Suprapubic skin (tissue), 4 donors: ENCODE data around the gene APCDD1. TPM values are rescaled to one million over a fixed set of nuclear protein-coding genes. Genes with fewer than 3 reads are reported as not detected.
A peak's percentile ranks its signal among the peaks of the same experiment; 100 is the strongest.

Source experiments
- DNase-seq, 2 donors: peaks; one replicate each; pipeline ENCODE4 v3.0.0-alpha.2; 2019; ENCODE audit warnings: low spot score in 2 of 2
- H3K27ac ChIP-seq: fragments of 200-600 bp; sonication (generic); one replicate; pipeline ENCODE4 v1.5.1; 2019
- H3K27me3 ChIP-seq: fragments of 200-600 bp; sonication (generic); one replicate; pipeline ENCODE4 v1.5.1; 2019
- H3K36me3 ChIP-seq: fragments of 200-600 bp; sonication (generic); one replicate; pipeline ENCODE4 v1.5.1; 2019
- H3K4me1 ChIP-seq: fragments of 200-600 bp; sonication (generic); one replicate; pipeline ENCODE4 v1.5.1; 2019
- H3K4me3 ChIP-seq: fragments of 200-600 bp; sonication (generic); one replicate; pipeline ENCODE4 v1.5.1; 2019; ENCODE audit warnings: mild to moderate bottlenecking
- H3K9me3 ChIP-seq: fragments of 200-600 bp; sonication (generic); one replicate; pipeline ENCODE4 v1.5.1; 2019
- CTCF ChIP-seq, 2 donors: fragments of 200-600 bp in 1 of 2; fragments of 450-650 bp in 1 of 2; sonication (generic) in 1 of 2; IDR thresholded peaks; one replicate each; pipeline ENCODE4 v1.5.1; 2016 to 2019; ENCODE audit warnings: antibody characterized with exemption in 2 of 2, mild to moderate bottlenecking in 1 of 2, moderate library complexity in 1 of 2
- EP300 ChIP-seq: sonication (generic); formaldehyde crosslinking; IDR thresholded peaks from one replicate; pipeline ENCODE4 v1.6.1; 2017; ENCODE audit warnings: antibody characterized with exemption
- POLR2A ChIP-seq, 2 donors: fragments of 450-650 bp; IDR thresholded peaks; one replicate each; pipeline ENCODE4 v1.6.1; 2017; ENCODE audit warnings: antibody characterized with exemption in 2 of 2, mild to moderate bottlenecking in 2 of 2, moderate library complexity in 2 of 2
- POLR2AphosphoS5 ChIP-seq, 3 donors: sonication (generic); formaldehyde crosslinking; IDR thresholded peaks; one replicate each; pipeline ENCODE4 v1.6.1; 2017; ENCODE audit warnings: antibody characterized with exemption in 3 of 3
- WGBS: methylation state at CpG from one replicate; pipeline ENCODE4 v1.1.5; 2018; 5-methylcytosine and 5-hydroxymethylcytosine counted together
- total RNA-seq, 4 donors: library from RNA; depleted of rRNA; stranded (reverse); fragments of >200 nt; gene quantifications; one replicate each; pipeline ENCODE4 v1.1.0, GENCODE V29; 2016

APCDD1 gene
- total RNA-seq: 100 to 1,000 TPM; 110 to 308 (median 140) TPM

- TF ChIP-seq POLR2AphosphoS5 (IDR thresholded peaks at IDR 0.05): peak in 2 of 3 donors; percentile 6 to 12
- TF ChIP-seq EP300: no peak
- peak in 1 of 2 donors; percentile 71 for TF ChIP-seq POLR2A (IDR thresholded peaks at IDR 0.05)
- TF ChIP-seq CTCF (IDR thresholded peaks at IDR 0.05): no peak
- H3K9me3 ChIP-seq: no peaks in the 10 kb centered on the region
- no peaks in the 10 kb centered on the region for H3K27me3 ChIP-seq
- H3K27ac ChIP-seq: peak within 1 kb of the TSS; percentile 99
- H3K36me3 ChIP-seq: no peaks in the 10 kb centered on the region
- DNase-seq: peak; percentile 86 to 89
- peaks cover 61% of the 10 kb centered on the region for H3K4me1 ChIP-seq
- peak within 1 kb of the TSS; percentile 91 for H3K4me3 ChIP-seq
- 7% methylated on average over 38 of the region's 64 CpGs for WGBS
Measured at GRCh38 chr18:10453806-10454680, at the start of gene APCDD1. APCDD1 (plus strand) TSS chr18:10454635; CDS start chr18:10454982, 347 bp downstream.

GRCh38 chr18:10405014-10405493 lies 49.4 kb upstream of the APCDD1 start:
- no peak for DNase-seq
- Histone ChIP-seq H3K4me1 (peaks cover 36% of the 10 kb centered on the region), H3K9me3 (no peaks in the 10 kb centered on the region), H3K4me3 (peak overlapping the region; percentile 25), H3K36me3 (no peaks in the 10 kb centered on the region), H3K27me3 (no peaks in the 10 kb centered on the region), H3K27ac (peak overlapping the region; percentile 66)
- WGBS: 34% methylated on average over 10 of the region's 10 CpGs
- no peak for TF ChIP-seq EP300
- TF ChIP-seq POLR2A (IDR thresholded peaks at IDR 0.05): no peak
- no peak for TF ChIP-seq CTCF (IDR thresholded peaks at IDR 0.05)
- no peak for TF ChIP-seq POLR2AphosphoS5 (IDR thresholded peaks at IDR 0.05)

- no peak for TF ChIP-seq EP300
- TF ChIP-seq CTCF (IDR thresholded peaks at IDR 0.05): no peak
- TF ChIP-seq POLR2A (IDR thresholded peaks at IDR 0.05): no peak
- TF ChIP-seq POLR2AphosphoS5 (IDR thresholded peaks at IDR 0.05): no peak
- H3K27ac ChIP-seq: peak overlapping the region; percentile 66
- WGBS: 52% methylated on average over 11 of the region's 16 CpGs
- H3K36me3 ChIP-seq: no peaks in the 10 kb centered on the region
- H3K4me1 ChIP-seq: peaks cover 37% of the 10 kb centered on the region
- no peak for DNase-seq
- H3K9me3 ChIP-seq: no peaks in the 10 kb centered on the region
- peak overlapping the region; percentile 25 for H3K4me3 ChIP-seq
- no peaks in the 10 kb centered on the region for H3K27me3 ChIP-seq
Measured at GRCh38 chr18:10405816-10406663, 48.4 kb upstream of the APCDD1 start.

GRCh38 chr18:10408131-10408530 lies 46.3 kb upstream of the APCDD1 start:
- WGBS: 60% methylated on average over 7 of the region's 7 CpGs
- DNase-seq: no peak
- peaks cover 44% of the 10 kb centered on the region for H3K4me1 ChIP-seq
- no peak for TF ChIP-seq EP300
- no peak for TF ChIP-seq POLR2AphosphoS5 (IDR thresholded peaks at IDR 0.05)
- no peak for TF ChIP-seq CTCF (IDR thresholded peaks at IDR 0.05)
- no peak for TF ChIP-seq POLR2A (IDR thresholded peaks at IDR 0.05)
- H3K9me3 ChIP-seq: no peaks in the 10 kb centered on the region
- H3K27ac ChIP-seq: no peak overlapping the region
- H3K4me3 ChIP-seq: no peak overlapping the region
- H3K27me3 ChIP-seq: no peaks in the 10 kb centered on the region
- H3K36me3 ChIP-seq: no peaks in the 10 kb centered on the region
